Measurements from ENCODE around the gene WARS2. TPM values are rescaled to one million over a fixed set of nuclear protein-coding genes. Genes with fewer than 3 reads are reported as not detected.

Gene WARS2
- total RNA-seq, 1 experiment from 2014 or later: 13.3 TPM

DNA sequence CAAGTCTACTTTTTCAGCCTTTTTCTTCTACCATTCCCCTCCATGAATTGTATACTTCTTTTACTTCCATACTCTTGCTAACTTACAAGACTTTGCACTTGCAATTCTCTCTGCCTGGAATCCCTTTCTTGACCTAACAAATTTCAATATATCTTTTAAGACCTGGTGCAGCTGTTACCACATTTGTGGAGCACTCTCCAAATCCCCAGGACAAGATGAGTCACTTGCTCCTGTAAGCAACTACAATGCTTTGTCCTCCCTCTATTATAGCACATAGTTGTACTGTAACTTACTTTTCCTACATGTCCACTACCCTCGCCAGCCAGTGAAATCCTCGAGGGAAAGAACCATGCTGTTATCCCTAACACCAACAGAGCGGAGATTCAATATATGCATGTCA lies 43.1 kb downstream of the WARS2 start:
- Histone ChIP-seq H3K36me3 (ENCODE audit: insufficient read depth, low read length, poor library complexity, severe bottlenecking) (no peaks in the 10 kb centered on the region), H3K4me1 (ENCODE audit: insufficient read depth, low read length, poor library complexity, severe bottlenecking) (no peaks in the 10 kb centered on the region), H3K27ac (ENCODE audit: low read depth, low read length, poor library complexity, severe bottlenecking) (no peak overlapping the region), H3K4me3 (ENCODE audit: low read depth, low read length, poor library complexity, severe bottlenecking) (no peak overlapping the region), H3K27me3 (replicated peaks; ENCODE audit: insufficient read depth, low read depth, low read length, poor library complexity) (no peaks in the 10 kb centered on the region), H3K9me3 (ENCODE audit: low read depth, low read length, poor library complexity, severe bottlenecking) (no peaks in the 10 kb centered on the region)
- TF ChIP-seq, protein P1, sequence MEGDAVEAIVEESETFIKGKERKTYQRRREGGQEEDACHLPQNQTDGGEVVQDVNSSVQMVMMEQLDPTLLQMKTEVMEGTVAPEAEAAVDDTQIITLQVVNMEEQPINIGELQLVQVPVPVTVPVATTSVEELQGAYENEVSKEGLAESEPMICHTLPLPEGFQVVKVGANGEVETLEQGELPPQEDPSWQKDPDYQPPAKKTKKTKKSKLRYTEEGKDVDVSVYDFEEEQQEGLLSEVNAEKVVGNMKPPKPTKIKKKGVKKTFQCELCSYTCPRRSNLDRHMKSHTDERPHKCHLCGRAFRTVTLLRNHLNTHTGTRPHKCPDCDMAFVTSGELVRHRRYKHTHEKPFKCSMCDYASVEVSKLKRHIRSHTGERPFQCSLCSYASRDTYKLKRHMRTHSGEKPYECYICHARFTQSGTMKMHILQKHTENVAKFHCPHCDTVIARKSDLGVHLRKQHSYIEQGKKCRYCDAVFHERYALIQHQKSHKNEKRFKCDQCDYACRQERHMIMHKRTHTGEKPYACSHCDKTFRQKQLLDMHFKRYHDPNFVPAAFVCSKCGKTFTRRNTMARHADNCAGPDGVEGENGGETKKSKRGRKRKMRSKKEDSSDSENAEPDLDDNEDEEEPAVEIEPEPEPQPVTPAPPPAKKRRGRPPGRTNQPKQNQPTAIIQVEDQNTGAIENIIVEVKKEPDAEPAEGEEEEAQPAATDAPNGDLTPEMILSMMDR (conservative IDR thresholded peaks at IDR 0.05; ENCODE audit: low read depth, low read length): no peak
- no peak for TF ChIP-seq EZH2 (IDR thresholded peaks at IDR 0.05; ENCODE audit: borderline replicate concordance, low read depth, low read length, poor library complexity, severe bottlenecking)
- DNase-seq (ENCODE audit: low spot score): no peak
- POLR2A ChIA-PET (ENCODE audit: low non-redundant PET): no interaction called here
- CTCF ChIA-PET: no interaction called here
- BruUV-seq (replicated peaks): no TSS peak
- intact Hi-C loops (cut with micrococcal nuclease; ENCODE audit: unreplicated experiment): no loop called here

- no peak overlapping the region for H3K27ac ChIP-seq (ENCODE audit: low read depth, low read length, poor library complexity, severe bottlenecking)
- no peaks in the 10 kb centered on the region for H3K4me1 ChIP-seq (ENCODE audit: insufficient read depth, low read length, poor library complexity, severe bottlenecking)
- TF ChIP-seq, protein P1 (conservative IDR thresholded peaks at IDR 0.05; ENCODE audit: low read depth, low read length): no peak
- no peak for TF ChIP-seq EZH2 (IDR thresholded peaks at IDR 0.05; ENCODE audit: borderline replicate concordance, low read depth, low read length, poor library complexity, severe bottlenecking)
- no peaks in the 10 kb centered on the region for H3K27me3 ChIP-seq (replicated peaks; ENCODE audit: insufficient read depth, low read depth, low read length, poor library complexity)
- no peak overlapping the region for H3K4me3 ChIP-seq (ENCODE audit: low read depth, low read length, poor library complexity, severe bottlenecking)
- ChIA-PET POLR2A (ENCODE audit: low non-redundant PET) (no interaction called here), CTCF (no interaction called here)
- no peaks in the 10 kb centered on the region for H3K36me3 ChIP-seq (ENCODE audit: insufficient read depth, low read length, poor library complexity, severe bottlenecking)
- DNase-seq (ENCODE audit: low spot score): no peak
- peaks cover 10% of the 10 kb centered on the region for H3K9me3 ChIP-seq (ENCODE audit: low read depth, low read length, poor library complexity, severe bottlenecking)
- BruUV-seq (replicated peaks): no TSS peak
- intact Hi-C loops (cut with micrococcal nuclease; ENCODE audit: unreplicated experiment): no loop called here
Measured at GRCh38 chr1:119093721-119094120, 46.7 kb downstream of the WARS2 start.

GRCh38 chr1:119091618-119092017 lies 48.8 kb downstream of the WARS2 start:
- DNase-seq (ENCODE audit: low spot score): no peak
- H3K4me3 ChIP-seq (ENCODE audit: low read depth, low read length, poor library complexity, severe bottlenecking): no peak overlapping the region
- H3K9me3 ChIP-seq (ENCODE audit: low read depth, low read length, poor library complexity, severe bottlenecking): peaks cover 10% of the 10 kb centered on the region
- H3K27me3 ChIP-seq (replicated peaks; ENCODE audit: insufficient read depth, low read depth, low read length, poor library complexity): no peaks in the 10 kb centered on the region
- H3K4me1 ChIP-seq (ENCODE audit: insufficient read depth, low read length, poor library complexity, severe bottlenecking): no peaks in the 10 kb centered on the region
- BruUV-seq (replicated peaks): no TSS peak
- no peak overlapping the region for H3K27ac ChIP-seq (ENCODE audit: low read depth, low read length, poor library complexity, severe bottlenecking)
- intact Hi-C loops (cut with micrococcal nuclease; ENCODE audit: unreplicated experiment): no loop called here
- ChIA-PET POLR2A (ENCODE audit: low non-redundant PET) (no interaction called here), CTCF (no interaction called here)
- TF ChIP-seq, protein P1 (conservative IDR thresholded peaks at IDR 0.05; ENCODE audit: low read depth, low read length): no peak
- TF ChIP-seq EZH2 (IDR thresholded peaks at IDR 0.05; ENCODE audit: borderline replicate concordance, low read depth, low read length, poor library complexity, severe bottlenecking): no peak
- no peaks in the 10 kb centered on the region for H3K36me3 ChIP-seq (ENCODE audit: insufficient read depth, low read length, poor library complexity, severe bottlenecking)
